BLaER1 (cell line): ENCODE data around the gene LPP.

Experiments used
- H3K27ac ChIP-seq: shearing (Covaris generic); formaldehyde crosslinking; 2 replicates; pipeline ENCODE4 v1.8.1; 2022
- H3K27me3 ChIP-seq: shearing (Covaris generic); formaldehyde crosslinking; 2 replicates; pipeline ENCODE4 v1.8.1; 2022
- H3K36me3 ChIP-seq: shearing (Covaris generic); formaldehyde crosslinking; 2 replicates; pipeline ENCODE4 v1.8.1; 2022
- H3K4me1 ChIP-seq: shearing (Covaris generic); formaldehyde crosslinking; 2 replicates; pipeline ENCODE4 v1.8.1; 2022
- H3K4me2 ChIP-seq: shearing (Covaris generic); formaldehyde crosslinking; 2 replicates; pipeline ENCODE4 v1.8.1; 2022
- H3K4me3 ChIP-seq: shearing (Covaris generic); formaldehyde crosslinking; 2 replicates; pipeline ENCODE4 v1.8.1; 2022
- H3K9ac ChIP-seq: shearing (Covaris generic); formaldehyde crosslinking; 2 replicates; pipeline ENCODE4 v1.8.1; 2022
- H3K9me3 ChIP-seq: shearing (Covaris generic); formaldehyde crosslinking; 2 replicates; pipeline ENCODE4 v1.8.1; 2022
- H4K20me1 ChIP-seq: shearing (Covaris generic); formaldehyde crosslinking; 2 replicates; pipeline ENCODE4 v1.8.1; 2022
- Cebpa-rat ChIP-seq: shearing (Covaris generic); IDR thresholded peaks from 2 replicates; pipeline ENCODE4 v1.8.1; 2022

The LPP gene

DNA sequence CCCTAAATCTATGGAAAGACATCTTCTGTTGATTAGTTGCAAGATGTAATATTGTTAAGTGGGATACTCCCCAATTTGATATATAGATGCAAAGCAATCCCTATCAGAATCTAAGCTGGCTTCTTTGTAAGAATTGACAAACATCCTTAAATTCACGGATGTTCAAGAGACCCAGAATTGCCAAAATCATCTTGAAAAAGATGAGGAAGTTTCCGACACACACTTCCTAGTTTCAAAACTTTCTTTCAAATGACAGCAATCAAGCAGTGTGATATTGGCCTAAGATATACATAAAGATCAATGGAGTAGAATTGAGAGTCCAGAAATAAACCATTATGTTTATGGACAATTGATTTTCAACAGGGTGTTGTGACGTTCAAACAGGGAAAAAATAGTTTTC, 383.6 kb downstream of the LPP start:
- Histone ChIP-seq H3K4me3 (no peak overlapping the region), H3K4me2 (no peak overlapping the region), H3K27ac (no peak overlapping the region), H3K9me3 (no peaks in the 10 kb centered on the region), H3K36me3 (no peaks in the 10 kb centered on the region), H3K4me1 (peaks cover 7% of the 10 kb centered on the region; the same call in 1 of the 2 replicates), H4K20me1 (no peaks in the 10 kb centered on the region), H3K27me3 (no peaks in the 10 kb centered on the region), H3K9ac (no peak overlapping the region)
- no peak for TF ChIP-seq Cebpa-rat

DNA sequence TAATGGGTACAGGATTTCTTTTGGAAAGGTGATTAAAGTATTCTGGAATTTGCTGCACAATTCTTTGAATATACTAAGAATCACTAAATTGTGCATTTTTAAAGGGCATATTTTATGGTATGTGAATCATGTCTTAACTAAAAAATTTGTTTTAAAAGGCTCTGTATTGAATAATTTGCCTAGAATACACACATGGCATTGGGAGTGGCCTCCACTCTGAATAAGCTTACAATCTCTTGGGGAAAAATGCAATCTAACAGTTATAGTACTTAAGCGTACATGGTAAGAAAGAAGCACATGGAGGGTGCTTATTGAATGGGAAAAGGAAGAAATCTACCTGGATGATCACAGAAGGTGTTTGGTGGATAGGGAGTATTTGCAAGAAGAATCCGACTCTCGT, 385.1 kb downstream of the LPP start:
- Histone ChIP-seq H3K4me3 (no peak overlapping the region), H3K27me3 (no peaks in the 10 kb centered on the region), H3K4me2 (no peak overlapping the region), H3K4me1 (peaks cover 7% of the 10 kb centered on the region; the same call in 1 of the 2 replicates), H3K9ac (no peak overlapping the region), H3K27ac (no peak overlapping the region), H4K20me1 (no peaks in the 10 kb centered on the region), H3K9me3 (no peaks in the 10 kb centered on the region), H3K36me3 (no peaks in the 10 kb centered on the region)
- TF ChIP-seq Cebpa-rat: no peak

DNA sequence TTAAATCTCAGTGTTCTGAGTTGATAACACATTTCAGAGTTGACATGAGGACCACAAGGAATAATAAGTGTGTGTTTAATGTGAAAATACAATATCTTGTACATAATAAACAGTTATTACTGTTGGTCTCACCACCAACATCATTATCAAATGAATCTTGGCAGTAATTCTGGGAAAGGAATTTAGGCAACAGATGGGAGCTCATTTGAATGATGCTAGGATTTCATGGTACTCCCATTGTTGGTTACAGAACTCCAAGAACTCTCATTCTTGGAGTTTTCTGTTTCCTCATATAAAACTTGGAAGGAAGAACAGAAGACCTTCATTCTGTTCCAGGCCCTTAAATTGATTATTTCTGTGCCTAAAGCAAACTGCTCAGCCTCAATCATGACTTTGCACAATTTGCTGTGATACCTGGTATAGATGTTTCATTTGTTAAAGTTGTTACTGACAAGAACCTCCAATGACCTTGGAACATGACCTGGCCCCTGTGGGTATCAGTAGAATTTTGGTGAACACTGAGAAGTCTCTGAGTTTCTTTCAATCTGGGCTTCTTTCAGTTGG, 385.8 kb downstream of the LPP start:
- Histone ChIP-seq H3K4me2 (no peak overlapping the region), H3K4me1 (peaks cover 7% of the 10 kb centered on the region; the same call in 1 of the 2 replicates), H4K20me1 (no peaks in the 10 kb centered on the region), H3K27me3 (no peaks in the 10 kb centered on the region), H3K27ac (no peak overlapping the region), H3K36me3 (no peaks in the 10 kb centered on the region), H3K4me3 (no peak overlapping the region), H3K9me3 (no peaks in the 10 kb centered on the region), H3K9ac (no peak overlapping the region)
- no peak for TF ChIP-seq Cebpa-rat

DNA sequence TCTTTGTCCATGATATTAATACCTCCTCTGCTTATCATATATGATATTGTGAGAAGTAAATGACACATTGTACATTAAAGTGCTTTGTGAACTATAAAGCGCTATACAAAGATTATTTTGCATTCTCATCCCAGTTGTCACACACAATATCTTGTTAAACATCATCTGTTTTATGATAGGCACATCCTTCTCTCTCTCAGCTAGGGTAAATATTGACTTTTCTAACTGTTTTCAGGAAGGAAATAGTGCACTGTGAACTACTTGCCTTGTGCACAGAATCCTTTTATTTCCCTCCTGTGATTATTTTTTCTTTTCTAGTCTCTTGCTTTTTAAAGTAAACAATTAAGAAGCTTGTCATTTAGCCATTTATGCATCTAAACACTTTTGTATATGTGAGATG, 388.2 kb downstream of the LPP start:
- no peaks in the 10 kb centered on the region for H4K20me1 ChIP-seq
- no peak for TF ChIP-seq Cebpa-rat
- no peaks in the 10 kb centered on the region for H3K27me3 ChIP-seq
- H3K9me3 ChIP-seq: no peaks in the 10 kb centered on the region; the same call in 1 of the 2 replicates
- H3K27ac ChIP-seq: no peak overlapping the region
- no peaks in the 10 kb centered on the region for H3K36me3 ChIP-seq
- H3K4me3 ChIP-seq: no peak overlapping the region
- H3K4me1 ChIP-seq: peaks cover 7% of the 10 kb centered on the region; the same call in 1 of the 2 replicates
- no peak overlapping the region for H3K9ac ChIP-seq
- no peak overlapping the region for H3K4me2 ChIP-seq

DNA sequence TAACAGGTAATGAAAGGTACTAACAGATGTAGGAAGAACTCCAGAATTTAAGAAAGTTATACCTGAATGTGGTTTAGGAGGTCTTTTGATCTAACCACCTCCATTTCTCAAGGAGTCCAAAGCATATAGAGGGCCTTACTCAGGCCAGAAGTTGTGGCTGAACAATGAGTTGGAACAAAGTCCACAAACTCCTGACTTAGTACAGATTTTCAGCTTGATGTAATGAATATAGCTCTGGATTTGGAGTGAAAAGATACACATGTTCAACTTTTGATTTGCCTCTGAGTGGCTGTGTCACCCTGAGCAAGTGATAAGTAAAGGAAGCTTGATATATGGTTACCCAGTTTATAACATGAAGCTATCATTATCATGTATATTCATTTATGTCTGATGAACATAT, 390.1 kb downstream of the LPP start:
- no peak overlapping the region for H3K27ac ChIP-seq
- 0 out of 2 replicates have a peak, but pooled peaks cover 3% of the 10 kb centered on the region for H3K36me3 ChIP-seq
- no peaks in the 10 kb centered on the region for H4K20me1 ChIP-seq
- H3K27me3 ChIP-seq: no peaks in the 10 kb centered on the region
- no peak for TF ChIP-seq Cebpa-rat
- no peak overlapping the region for H3K9ac ChIP-seq
- H3K4me2 ChIP-seq: no peak overlapping the region
- no peaks in the 10 kb centered on the region; the same call in 1 of the 2 replicates for H3K9me3 ChIP-seq
- H3K4me3 ChIP-seq: no peak overlapping the region
- H3K4me1 ChIP-seq: peaks cover 7% of the 10 kb centered on the region; the same call in 1 of the 2 replicates

DNA sequence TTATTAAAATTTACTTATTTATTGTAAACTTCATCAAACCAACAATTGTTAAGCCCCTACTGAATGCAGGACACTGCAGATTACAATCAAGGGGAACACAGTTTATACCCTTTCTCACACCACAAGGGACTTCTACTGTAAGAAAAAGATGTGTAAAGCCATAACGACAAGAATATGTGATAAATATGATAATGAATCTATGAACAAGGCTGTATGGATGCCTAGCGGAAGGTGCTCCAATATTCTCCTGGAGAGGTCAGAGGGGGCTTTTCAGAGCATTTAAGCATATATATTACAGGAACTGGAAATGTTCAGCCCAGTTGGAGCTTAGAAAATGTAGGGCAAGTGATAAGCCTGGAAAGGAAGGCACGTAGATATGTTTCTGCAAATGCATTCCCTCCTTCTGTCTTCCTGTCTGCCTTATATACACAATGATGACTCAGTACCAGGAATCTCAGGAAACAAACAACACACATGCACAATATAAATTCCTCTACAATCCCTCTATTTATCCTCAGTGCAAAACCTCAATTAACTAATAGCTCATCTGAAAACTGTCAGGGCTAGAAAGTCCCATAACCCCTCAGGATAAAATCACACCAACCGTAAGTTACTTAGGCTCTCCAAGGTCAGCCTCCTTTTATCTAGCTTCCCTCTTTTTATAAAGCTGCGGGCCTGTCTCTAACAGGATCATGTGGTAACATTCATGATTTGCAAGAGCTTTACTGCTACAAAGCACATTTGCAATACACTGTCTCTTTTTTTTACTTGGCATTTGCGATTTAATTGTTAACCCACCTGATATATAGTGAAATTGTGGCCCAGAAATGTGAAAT, 393.1 kb downstream of the LPP start:
- Histone ChIP-seq H3K9ac (no peak overlapping the region), H3K27me3 (no peaks in the 10 kb centered on the region), H4K20me1 (no peaks in the 10 kb centered on the region), H3K4me3 (no peak overlapping the region), H3K4me2 (no peak overlapping the region), H3K27ac (no peak overlapping the region), H3K9me3 (no peaks in the 10 kb centered on the region; the same call in 1 of the 2 replicates), H3K36me3 (0 out of 2 replicates have a peak, but pooled peaks cover 3% of the 10 kb centered on the region), H3K4me1 (peaks cover 5% of the 10 kb centered on the region; the same call in 1 of the 2 replicates)
- TF ChIP-seq Cebpa-rat: no peak

DNA sequence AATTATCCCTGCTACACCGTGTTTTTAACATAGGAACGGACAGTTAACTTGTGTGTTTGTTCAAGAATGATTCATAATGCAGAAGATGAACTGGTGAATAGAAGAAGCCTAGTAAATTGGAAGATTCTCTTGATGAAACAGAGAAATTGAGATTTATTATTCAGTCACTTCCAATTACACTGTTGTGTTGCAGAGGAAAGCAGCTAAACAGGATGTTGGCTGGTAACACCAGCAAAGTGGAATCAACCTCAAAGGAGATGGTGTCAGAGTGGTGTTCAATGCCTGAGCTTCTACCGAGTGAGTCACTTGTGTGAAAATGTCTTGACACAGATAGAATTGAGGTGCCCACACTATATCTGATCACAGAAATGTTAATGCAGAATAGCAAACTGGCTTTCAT, 399.6 kb downstream of the LPP start:
- H3K4me2 ChIP-seq: no peak overlapping the region
- no peak for TF ChIP-seq Cebpa-rat
- no peak overlapping the region for H3K4me3 ChIP-seq
- H3K4me1 ChIP-seq: no peaks in the 10 kb centered on the region
- H4K20me1 ChIP-seq: no peaks in the 10 kb centered on the region
- H3K27ac ChIP-seq: no peak overlapping the region
- H3K9ac ChIP-seq: no peak overlapping the region
- H3K9me3 ChIP-seq: no peaks in the 10 kb centered on the region
- no peaks in the 10 kb centered on the region for H3K27me3 ChIP-seq
- no peaks in the 10 kb centered on the region for H3K36me3 ChIP-seq

DNA sequence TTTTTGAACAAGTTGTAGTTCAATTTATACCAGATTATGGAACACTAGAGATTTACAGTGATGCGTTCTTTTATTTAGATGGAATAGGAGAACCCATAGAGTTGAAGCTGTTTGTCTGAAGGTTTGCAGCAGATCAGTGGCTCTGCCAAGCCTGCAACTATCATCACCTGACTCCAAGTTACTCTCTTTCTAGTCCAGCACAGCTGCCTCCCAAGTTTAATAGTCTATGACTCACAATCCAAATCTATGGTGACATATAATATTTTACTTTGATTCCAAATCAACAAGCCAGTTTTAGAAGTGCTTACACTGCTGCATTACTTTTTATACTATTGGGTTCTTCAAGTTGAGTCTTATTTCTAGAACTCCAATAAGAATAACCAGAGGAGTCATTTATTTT, 400.4 kb downstream of the LPP start:
- TF ChIP-seq Cebpa-rat: no peak

DNA sequence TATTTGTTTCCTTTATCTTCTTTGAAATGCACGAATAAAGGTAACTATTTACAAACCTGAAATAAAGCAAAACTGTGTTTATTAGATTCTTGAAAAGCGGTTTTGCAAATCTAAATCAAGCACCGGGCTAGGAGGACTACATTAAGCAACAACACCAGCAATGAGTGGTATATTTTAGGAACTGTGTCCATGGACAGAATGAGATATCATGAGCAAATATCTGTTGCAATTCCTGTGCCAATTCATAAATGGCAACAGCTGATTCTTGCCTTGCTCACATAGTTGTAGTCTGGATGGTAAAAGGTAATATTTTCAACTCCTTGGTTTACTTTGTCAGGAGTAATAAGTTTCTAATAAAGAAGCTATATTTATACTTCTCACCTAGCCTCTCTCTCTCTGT, 403.3 kb downstream of the LPP start:
- Histone ChIP-seq H4K20me1 (no peaks in the 10 kb centered on the region), H3K4me1 (no peaks in the 10 kb centered on the region), H3K4me2 (no peak overlapping the region), H3K4me3 (no peak overlapping the region), H3K27me3 (no peaks in the 10 kb centered on the region), H3K27ac (no peak overlapping the region), H3K9me3 (no peaks in the 10 kb centered on the region), H3K36me3 (no peaks in the 10 kb centered on the region), H3K9ac (no peak overlapping the region)
- TF ChIP-seq Cebpa-rat: no peak

More for the DNA sequence above, 400.4 kb downstream of the LPP start:
- H4K20me1 ChIP-seq: no peaks in the 10 kb centered on the region
- no peak overlapping the region for H3K4me3 ChIP-seq
- no peak overlapping the region for H3K27ac ChIP-seq
- H3K9ac ChIP-seq: no peak overlapping the region
- no peaks in the 10 kb centered on the region for H3K36me3 ChIP-seq
- no peaks in the 10 kb centered on the region for H3K27me3 ChIP-seq
- no peaks in the 10 kb centered on the region for H3K4me1 ChIP-seq
- no peaks in the 10 kb centered on the region for H3K9me3 ChIP-seq
- no peak overlapping the region for H3K4me2 ChIP-seq

DNA sequence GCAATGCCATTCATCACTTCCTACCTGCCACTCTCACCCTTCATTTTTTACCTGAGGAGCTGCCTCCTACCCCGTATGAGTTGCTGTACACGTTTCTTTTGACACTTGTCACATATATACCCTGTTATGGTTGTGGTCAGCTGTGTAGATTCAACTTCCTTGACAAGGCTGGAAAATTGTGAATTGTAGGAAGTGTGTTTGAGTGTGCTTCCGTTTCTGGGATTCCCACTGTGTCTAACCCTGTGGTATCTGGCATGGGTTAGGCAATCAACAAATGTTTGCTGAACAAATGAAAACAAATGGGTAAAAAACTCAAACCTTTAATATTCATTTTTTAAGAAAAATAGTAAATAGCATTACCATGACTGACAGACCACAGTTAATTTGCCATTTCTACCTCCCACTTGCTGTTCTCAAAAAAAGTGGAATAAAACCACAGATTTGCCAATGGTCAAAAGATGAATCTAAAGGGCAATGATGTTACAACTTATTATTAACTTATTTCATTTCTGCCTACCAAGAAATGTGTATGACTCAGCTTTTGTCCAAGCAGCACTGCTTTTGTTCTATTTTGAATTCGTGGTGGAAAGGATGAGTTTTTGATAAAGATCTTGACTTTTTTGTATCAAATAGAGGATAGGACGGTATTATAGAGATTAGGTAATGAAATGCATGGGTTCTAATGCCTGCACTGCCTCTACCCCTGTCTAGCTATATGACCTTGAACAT, 404.6 kb downstream of the LPP start:
- no peak overlapping the region for H3K4me2 ChIP-seq
- no peak for TF ChIP-seq Cebpa-rat
- no peaks in the 10 kb centered on the region for H3K4me1 ChIP-seq
- no peaks in the 10 kb centered on the region for H3K9me3 ChIP-seq
- no peaks in the 10 kb centered on the region for H3K27me3 ChIP-seq
- H3K36me3 ChIP-seq: no peaks in the 10 kb centered on the region
- H3K9ac ChIP-seq: no peak overlapping the region
- no peak overlapping the region for H3K4me3 ChIP-seq
- no peak overlapping the region for H3K27ac ChIP-seq
- no peaks in the 10 kb centered on the region for H4K20me1 ChIP-seq
